GM23338 (cell line): Measurements from ENCODE around the gene NPR2.

Source experiments
- CREB1 ChIP-seq: fragments of 250-450 bp; sonication (Bioruptor Pico); IDR thresholded peaks from 2 replicates; pipeline ENCODE4 v1.5.0; 2020; ENCODE audit warnings: low read depth, mild to moderate bottlenecking, moderate library complexity
- EZH2 ChIP-seq: fragments of 200-600 bp; sonication (generic); IDR thresholded peaks from one replicate; pipeline ENCODE4 v1.8.0; 2017; ENCODE audit warnings: antibody characterized with exemption, mild to moderate bottlenecking, low read depth; ENCODE audit not compliant: unreplicated experiment
- POLR2AphosphoS5 ChIP-seq: IDR thresholded peaks from 2 replicates; pipeline ENCODE4 v1.6.1; 2016; ENCODE audit warnings: antibody characterized with exemption, low read depth
- ZNF114 ChIP-seq: fragments of 250-450 bp; sonication (Bioruptor Pico); IDR thresholded peaks from 2 replicates; pipeline ENCODE4 v1.5.0; 2020; ENCODE audit warnings: mild to moderate bottlenecking, moderate library complexity
- TF ChIP-seq, protein P1 (sequence below), 2 experiments: fragments of 200-600 bp in 1 of 2; sonication (generic) in 1 of 2; conservative IDR thresholded peaks; 2 replicates each; pipeline versions ENCODE4 v1.5.1 to v1.6.1; 2016 to 2017; ENCODE audit warnings: antibody characterized with exemption in 2 of 2, low read depth in 2 of 2, mild to moderate bottlenecking in 2 of 2, moderate library complexity in 1 of 2
- TF ChIP-seq, protein P2 (sequence below): IDR thresholded peaks from one replicate; pipeline ENCODE4 v1.6.1; 2018; ENCODE audit warnings: antibody characterized with exemption; ENCODE audit not compliant: unreplicated experiment

DNA sequence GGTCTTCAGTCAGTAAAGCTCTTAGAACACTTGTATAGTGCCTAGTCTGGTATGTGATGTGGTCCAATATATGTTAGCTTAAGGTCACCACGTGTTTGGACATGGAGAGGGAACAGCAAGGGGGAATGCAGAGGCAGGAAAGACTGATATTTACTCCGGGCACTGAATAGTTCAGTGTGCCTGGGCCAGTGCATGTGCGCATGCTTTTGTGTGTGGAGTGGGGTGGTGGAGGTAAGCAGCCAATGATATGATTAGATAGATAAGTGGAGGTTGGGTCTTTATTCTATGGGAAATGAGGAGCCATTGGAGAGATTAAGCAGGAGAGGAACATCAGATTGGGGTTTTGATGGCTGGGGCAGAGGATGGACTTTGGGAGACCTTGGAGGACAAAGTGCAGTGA is 64.8 kb downstream of the NPR2 start:
- TF ChIP-seq, protein P1, sequence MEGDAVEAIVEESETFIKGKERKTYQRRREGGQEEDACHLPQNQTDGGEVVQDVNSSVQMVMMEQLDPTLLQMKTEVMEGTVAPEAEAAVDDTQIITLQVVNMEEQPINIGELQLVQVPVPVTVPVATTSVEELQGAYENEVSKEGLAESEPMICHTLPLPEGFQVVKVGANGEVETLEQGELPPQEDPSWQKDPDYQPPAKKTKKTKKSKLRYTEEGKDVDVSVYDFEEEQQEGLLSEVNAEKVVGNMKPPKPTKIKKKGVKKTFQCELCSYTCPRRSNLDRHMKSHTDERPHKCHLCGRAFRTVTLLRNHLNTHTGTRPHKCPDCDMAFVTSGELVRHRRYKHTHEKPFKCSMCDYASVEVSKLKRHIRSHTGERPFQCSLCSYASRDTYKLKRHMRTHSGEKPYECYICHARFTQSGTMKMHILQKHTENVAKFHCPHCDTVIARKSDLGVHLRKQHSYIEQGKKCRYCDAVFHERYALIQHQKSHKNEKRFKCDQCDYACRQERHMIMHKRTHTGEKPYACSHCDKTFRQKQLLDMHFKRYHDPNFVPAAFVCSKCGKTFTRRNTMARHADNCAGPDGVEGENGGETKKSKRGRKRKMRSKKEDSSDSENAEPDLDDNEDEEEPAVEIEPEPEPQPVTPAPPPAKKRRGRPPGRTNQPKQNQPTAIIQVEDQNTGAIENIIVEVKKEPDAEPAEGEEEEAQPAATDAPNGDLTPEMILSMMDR (conservative IDR thresholded peaks at IDR 0.05; ENCODE audit: low read depth in 2 of 2) = no peak
- no peak for TF ChIP-seq EZH2
- TF ChIP-seq, protein P2, sequence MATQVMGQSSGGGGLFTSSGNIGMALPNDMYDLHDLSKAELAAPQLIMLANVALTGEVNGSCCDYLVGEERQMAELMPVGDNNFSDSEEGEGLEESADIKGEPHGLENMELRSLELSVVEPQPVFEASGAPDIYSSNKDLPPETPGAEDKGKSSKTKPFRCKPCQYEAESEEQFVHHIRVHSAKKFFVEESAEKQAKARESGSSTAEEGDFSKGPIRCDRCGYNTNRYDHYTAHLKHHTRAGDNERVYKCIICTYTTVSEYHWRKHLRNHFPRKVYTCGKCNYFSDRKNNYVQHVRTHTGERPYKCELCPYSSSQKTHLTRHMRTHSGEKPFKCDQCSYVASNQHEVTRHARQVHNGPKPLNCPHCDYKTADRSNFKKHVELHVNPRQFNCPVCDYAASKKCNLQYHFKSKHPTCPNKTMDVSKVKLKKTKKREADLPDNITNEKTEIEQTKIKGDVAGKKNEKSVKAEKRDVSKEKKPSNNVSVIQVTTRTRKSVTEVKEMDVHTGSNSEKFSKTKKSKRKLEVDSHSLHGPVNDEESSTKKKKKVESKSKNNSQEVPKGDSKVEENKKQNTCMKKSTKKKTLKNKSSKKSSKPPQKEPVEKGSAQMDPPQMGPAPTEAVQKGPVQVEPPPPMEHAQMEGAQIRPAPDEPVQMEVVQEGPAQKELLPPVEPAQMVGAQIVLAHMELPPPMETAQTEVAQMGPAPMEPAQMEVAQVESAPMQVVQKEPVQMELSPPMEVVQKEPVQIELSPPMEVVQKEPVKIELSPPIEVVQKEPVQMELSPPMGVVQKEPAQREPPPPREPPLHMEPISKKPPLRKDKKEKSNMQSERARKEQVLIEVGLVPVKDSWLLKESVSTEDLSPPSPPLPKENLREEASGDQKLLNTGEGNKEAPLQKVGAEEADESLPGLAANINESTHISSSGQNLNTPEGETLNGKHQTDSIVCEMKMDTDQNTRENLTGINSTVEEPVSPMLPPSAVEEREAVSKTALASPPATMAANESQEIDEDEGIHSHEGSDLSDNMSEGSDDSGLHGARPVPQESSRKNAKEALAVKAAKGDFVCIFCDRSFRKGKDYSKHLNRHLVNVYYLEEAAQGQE = no peak
- TF ChIP-seq POLR2AphosphoS5 = no peak
- no peak for TF ChIP-seq CREB1
- TF ChIP-seq ZNF114 = no peak
